RWPE1 (cell line): Measurements from ENCODE around the gene CATSPER4.

ENCODE experiments used
- CTCF ChIA-PET: fragments of 350-600 bp; sonication (Branson Sonifier 250); formaldehyde crosslinking; extraction: SDS; loops from one replicate; lab custom pipeline; 2021; lab: Yijun Ruan, JAX
- POLR2A ChIA-PET: fragments of 400-600 bp; formaldehyde crosslinking; extraction: SDS; loops from one replicate; lab custom pipeline; 2020; ENCODE audit warnings: antibody characterized with exemption; ENCODE audit not compliant: low non-redundant PET; lab: Yijun Ruan, JAX
- DNase-seq: peaks from one replicate; pipeline ENCODE4 v3.0.0; 2012; ENCODE audit warnings: low spot score
- H3K27ac ChIP-seq: fragments of 450-650 bp; 2 replicates; pipeline ENCODE4 v1.5.1; 2017
- TF ChIP-seq, protein P1 (sequence below): fragments of 450-650 bp; conservative IDR thresholded peaks from 2 replicates; pipeline ENCODE4 v1.5.1; 2017; ENCODE audit warnings: low read depth, mild to moderate bottlenecking

Gene CATSPER4

DNA sequence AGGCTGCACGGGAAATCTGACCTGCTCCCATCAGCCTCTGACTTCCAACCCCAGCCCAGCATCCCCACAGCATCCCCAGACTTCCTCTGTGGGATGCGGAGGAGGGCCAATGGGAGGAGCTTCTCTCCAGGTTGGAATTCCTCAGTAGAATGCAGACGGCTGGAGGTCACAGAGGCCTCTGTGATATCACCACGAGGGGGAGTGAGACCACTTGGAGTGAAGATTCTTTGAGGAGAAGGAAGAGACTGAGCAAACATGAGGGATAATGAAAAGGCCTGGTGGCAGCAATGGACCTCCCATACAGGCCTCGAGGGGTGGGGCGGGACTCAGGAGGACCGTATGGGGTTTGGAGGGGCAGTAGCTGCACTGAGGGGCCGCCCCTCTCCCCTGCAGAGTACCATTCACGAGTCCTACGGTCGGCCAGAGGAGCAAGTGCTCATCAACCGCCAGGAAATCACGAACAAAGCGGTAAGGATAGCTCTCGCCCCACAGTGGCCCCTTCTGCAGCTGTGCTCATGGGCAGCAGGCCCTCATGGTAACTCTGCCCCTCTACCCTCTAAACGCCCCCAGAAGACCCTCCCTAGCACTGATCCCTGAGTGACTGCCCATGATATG lies at the start of gene CATSPER4:
CATSPER4 (plus strand) TSS at position 230 of the 615 bp plus-strand sequence; CDS start at position 256, 26 bp downstream.
- DNase-seq = peak; percentile 52
- no peak within 1 kb of the TSS for H3K27ac ChIP-seq
- TF ChIP-seq, protein P1, sequence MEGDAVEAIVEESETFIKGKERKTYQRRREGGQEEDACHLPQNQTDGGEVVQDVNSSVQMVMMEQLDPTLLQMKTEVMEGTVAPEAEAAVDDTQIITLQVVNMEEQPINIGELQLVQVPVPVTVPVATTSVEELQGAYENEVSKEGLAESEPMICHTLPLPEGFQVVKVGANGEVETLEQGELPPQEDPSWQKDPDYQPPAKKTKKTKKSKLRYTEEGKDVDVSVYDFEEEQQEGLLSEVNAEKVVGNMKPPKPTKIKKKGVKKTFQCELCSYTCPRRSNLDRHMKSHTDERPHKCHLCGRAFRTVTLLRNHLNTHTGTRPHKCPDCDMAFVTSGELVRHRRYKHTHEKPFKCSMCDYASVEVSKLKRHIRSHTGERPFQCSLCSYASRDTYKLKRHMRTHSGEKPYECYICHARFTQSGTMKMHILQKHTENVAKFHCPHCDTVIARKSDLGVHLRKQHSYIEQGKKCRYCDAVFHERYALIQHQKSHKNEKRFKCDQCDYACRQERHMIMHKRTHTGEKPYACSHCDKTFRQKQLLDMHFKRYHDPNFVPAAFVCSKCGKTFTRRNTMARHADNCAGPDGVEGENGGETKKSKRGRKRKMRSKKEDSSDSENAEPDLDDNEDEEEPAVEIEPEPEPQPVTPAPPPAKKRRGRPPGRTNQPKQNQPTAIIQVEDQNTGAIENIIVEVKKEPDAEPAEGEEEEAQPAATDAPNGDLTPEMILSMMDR = no peak
- ChIA-PET POLR2A (interaction anchor here (0.7 kb wide), 1 partner anchor 11 kb away, joined by 3 read pairs; no protein-coding TSS in a partner anchor), CTCF (interaction anchor here (0.7 to 1.1 kb wide), 3 partner anchors 13 to 43 kb away, joined by 3 read pairs; partner anchors contain the start of gene CEP85)

DNA sequence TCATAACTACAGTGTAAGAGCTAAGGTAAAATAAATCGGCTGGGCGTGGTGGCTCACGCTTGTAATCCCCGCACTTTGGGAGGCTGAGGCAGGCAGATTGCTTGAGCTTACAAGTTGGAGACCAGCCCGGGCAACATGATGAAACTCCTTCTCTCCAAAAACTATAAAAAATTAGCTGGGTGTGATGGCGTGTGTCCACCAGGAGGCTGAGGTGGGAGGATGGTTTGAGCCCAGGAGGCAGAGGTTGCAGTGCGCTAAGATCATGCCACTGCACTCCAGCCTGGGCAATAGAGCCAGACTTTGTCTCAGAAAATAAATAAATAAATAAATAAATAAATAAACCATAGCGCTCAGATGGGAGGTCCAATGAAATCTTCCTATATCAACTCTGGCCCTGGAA lies 48.2 kb upstream of the CATSPER4 start:
- CTCF ChIA-PET = interaction anchor here (0.6 kb wide), 2 partner anchors 96 to 105 kb away, joined by 3 to 4 read pairs; partner anchors contain the start of gene SLC30A2
- no peak overlapping the region for H3K27ac ChIP-seq
- POLR2A ChIA-PET = no interaction called here
- DNase-seq = no peak
- TF ChIP-seq, protein P1 = no peak

DNA sequence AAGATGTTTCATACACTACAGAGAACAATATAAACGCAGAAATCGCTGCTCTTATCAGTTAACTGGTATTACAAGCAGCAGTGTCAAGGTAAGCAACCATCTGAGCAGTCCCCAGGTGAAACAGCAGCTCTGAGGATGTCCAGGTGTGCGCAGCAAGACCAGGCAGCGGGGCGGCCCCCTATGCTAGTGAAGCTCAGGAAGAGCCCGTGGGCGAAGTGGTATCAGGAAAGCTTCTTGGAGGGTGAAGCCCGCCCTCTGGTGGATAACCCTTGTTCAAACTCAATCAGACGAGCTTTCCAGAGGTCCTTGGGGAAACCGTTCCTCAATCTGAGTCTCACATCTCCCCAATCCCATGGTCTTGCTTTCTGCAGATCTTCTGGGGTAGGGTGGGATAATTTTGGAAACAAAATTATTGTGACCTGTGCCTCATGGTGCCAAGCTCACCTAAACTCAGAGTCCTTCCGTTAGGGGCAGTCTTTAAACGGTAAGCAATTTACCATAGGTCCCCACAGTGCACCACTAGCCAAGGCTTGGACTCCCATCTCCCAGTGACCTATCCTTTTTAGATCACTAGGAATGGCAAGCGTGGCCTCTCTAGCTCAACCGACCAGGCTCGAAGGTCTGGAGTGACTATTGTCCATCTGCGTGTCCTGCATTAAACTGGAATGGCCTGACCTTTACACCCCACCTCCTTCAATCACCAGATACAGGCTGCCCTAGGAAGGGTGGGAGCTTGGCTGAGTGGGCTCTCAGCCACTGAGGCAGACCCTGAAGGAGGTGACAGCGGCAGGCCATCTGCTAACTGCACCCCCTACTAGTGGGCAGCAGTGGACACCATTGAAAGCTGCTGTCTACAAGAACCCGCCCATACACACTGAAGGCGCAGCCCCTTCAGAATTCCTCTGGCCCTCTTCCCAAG lies 45.1 kb upstream of the CATSPER4 start:
- TF ChIP-seq, protein P1 = peak; percentile 76
- DNase-seq = peak; percentile 80
- POLR2A ChIA-PET = interaction anchor here (0.8 kb wide), 1 partner anchor 109 kb away, joined by 3 read pairs; no protein-coding TSS in a partner anchor
- CTCF ChIA-PET = interaction anchor here (0.6 to 2.8 kb wide), 28 partner anchors 10 to 459 kb away, joined by 3 to 41 read pairs (median 4); partner anchors contain the start of genes CEP85, PDIK1L, SLC30A2 and ZNF593
- no peak overlapping the region for H3K27ac ChIP-seq

DNA sequence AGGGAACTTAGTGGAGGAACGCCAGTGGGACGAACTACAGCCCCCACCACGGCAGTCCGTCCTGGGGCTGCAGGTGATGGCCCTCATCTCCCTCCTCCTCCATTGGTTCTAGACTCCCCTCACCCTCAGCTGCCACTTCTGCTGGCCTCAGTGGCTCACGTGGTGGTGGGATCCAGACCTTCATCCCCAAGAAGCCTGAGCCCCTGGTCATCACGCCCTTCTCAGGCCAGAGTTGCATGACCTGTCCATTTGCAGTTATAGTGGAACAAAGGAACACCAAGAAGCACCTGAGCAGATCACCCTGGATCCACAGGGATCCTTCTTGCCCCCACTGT lies 44.5 kb upstream of the CATSPER4 start:
- POLR2A ChIA-PET = no interaction called here
- CTCF ChIA-PET = interaction anchor here (0.8 to 2.8 kb wide), 8 partner anchors 9 to 104 kb away, joined by 3 to 41 read pairs (median 6); partner anchors contain the start of genes CEP85 and SLC30A2
- H3K27ac ChIP-seq = no peak overlapping the region
- DNase-seq = no peak
- TF ChIP-seq, protein P1 = no peak

DNA sequence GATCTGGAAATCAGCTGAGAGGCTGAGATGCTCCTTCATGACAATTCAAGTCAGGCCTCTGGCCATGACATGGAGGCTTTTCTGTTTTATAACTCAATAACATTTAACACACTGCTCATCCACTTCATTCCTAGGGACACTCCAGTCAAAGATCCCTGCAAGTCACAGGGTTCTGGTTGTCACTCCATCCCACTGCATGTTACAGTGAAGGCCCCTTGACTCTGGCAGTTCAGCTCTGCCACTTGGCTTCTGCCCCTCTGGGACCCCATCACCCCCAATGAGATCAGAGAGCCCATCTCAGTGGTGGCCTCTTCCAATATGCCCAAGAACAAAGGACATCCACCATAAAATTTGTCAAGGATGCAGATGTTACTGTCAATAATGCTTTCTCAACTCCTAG lies 41.5 kb upstream of the CATSPER4 start:
- CTCF ChIA-PET = no interaction called here
- TF ChIP-seq, protein P1 = no peak
- H3K27ac ChIP-seq = no peak overlapping the region
- DNase-seq = no peak
- POLR2A ChIA-PET = no interaction called here

DNA sequence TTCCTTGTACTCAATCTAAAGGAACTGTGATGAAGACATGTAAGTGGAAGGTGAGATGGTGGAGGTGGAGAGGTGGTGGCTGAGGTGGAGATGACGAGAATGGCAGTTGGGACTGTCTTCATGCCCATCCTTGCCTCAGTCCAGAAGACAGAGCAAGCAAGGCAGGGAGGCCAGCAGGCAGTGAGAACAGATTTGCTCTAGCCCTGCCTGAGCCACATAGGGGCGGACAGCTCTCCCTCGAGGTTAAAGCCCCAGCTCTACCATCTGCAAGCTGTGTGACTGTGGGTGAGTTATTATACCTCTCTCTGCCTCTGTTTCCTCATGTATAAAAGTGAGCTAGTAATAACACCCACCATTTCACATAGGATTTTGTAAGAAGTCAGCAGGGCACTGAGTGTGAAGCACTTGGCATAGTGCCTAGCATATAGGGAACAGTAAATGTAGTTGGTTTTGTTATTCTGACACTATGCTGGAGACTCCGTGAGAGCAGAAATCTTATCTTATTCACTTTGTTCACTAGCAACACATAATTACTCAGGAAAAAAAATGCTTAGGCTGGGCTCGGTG lies 36.4 kb upstream of the CATSPER4 start:
- DNase-seq = no peak
- ChIA-PET CTCF (interaction anchor here (1.1 to 1.7 kb wide), 2 partner anchors 9 to 37 kb away, joined by 3 to 8 read pairs; partner anchors contain the start of gene CATSPER4), POLR2A (no interaction called here)
- TF ChIP-seq, protein P1 = no peak
- H3K27ac ChIP-seq = no peak overlapping the region
